Measurements from ENCODE around the gene USP43. TPM values are rescaled to one million over a fixed set of nuclear protein-coding genes. Genes with fewer than 3 reads are reported as not detected.

Gene USP43
- polyA plus RNA-seq, 1 donor (not counting 4 experiments of a cell fraction or from before 2014, with no cell fraction given): 2.2 TPM

- Histone ChIP-seq H3K9me3 (ENCODE audit: control insufficient read depth, low read depth, low read length) (no peaks in the 10 kb centered on the region), H4K20me1 (ENCODE audit: control insufficient read depth, extremely low read depth, insufficient read depth, low read length) (no peaks in the 10 kb centered on the region), H2AFZ (ENCODE audit: control insufficient read depth, low read length) (no peak overlapping the region), H3K27ac (ENCODE audit: control insufficient read depth, insufficient read depth, low read length) (no peak overlapping the region), H3K9ac (ENCODE audit: control insufficient read depth, extremely low read depth, insufficient read depth, low read length) (no peak overlapping the region), H3K9me1 (ENCODE audit: control insufficient read depth, extremely low read depth, insufficient read depth, low read length) (no peaks in the 10 kb centered on the region), H3K4me3 (ENCODE audit: control insufficient read depth in 2 of 3, extremely low read depth in 1 of 3, insufficient read depth in 2 of 3, low read depth in 1 of 3, low read length in 3 of 3) (no peak overlapping the region), H3K36me3 (ENCODE audit: control insufficient read depth in 2 of 2, extremely low read depth in 1 of 2, insufficient read depth in 2 of 2, low read length in 2 of 2) (no peaks in the 10 kb centered on the region), H3K4me1 (ENCODE audit: control insufficient read depth, extremely low read depth, insufficient read depth, low read length) (peaks cover 20% of the 10 kb centered on the region), H3K79me2 (ENCODE audit: control insufficient read depth, insufficient read depth, low read length) (peaks cover 14% of the 10 kb centered on the region), H3K4me2 (ENCODE audit: control insufficient read depth, extremely low read depth, insufficient read depth, low read depth, low read length) (no peak overlapping the region), H3K27me3 (ENCODE audit: control insufficient read depth, extremely low read depth, insufficient read depth, low read length) (no peaks in the 10 kb centered on the region)
- FAIRE-seq (no peak), DNase-seq (ENCODE audit: low read depth, low spot score) (no peak)
- dilution Hi-C loops (cut with MboI; ENCODE audit: extremely low pct_ligation_motif_present, low sequenced_read_pairs): no loop called here
- no peak for TF ChIP-seq CTCF (optimal IDR thresholded peaks at IDR 0.05 in 1 of 3, IDR thresholded peaks at IDR 0.05 in 1 of 3, conservative IDR thresholded peaks at IDR 0.05 in 1 of 3; ENCODE audit: extremely low read depth in 1 of 3, insufficient read depth in 2 of 3, low read length in 3 of 3)
- no peak for TF ChIP-seq EZH2 (IDR thresholded peaks at IDR 0.05; ENCODE audit: low read length)
Measured at GRCh38 chr17:9643611-9644010, 1.7 kb upstream of the USP43 start.

- Histone ChIP-seq H3K9me3 (ENCODE audit: control insufficient read depth, low read depth, low read length) (no peaks in the 10 kb centered on the region), H3K9me1 (ENCODE audit: control insufficient read depth, extremely low read depth, insufficient read depth, low read length) (no peaks in the 10 kb centered on the region), H3K4me3 (ENCODE audit: control insufficient read depth in 2 of 3, extremely low read depth in 1 of 3, insufficient read depth in 2 of 3, low read depth in 1 of 3, low read length in 3 of 3) (peak overlapping the region; percentile 73 to 87 (median 86)), H3K4me1 (ENCODE audit: control insufficient read depth, extremely low read depth, insufficient read depth, low read length) (peaks cover 22% of the 10 kb centered on the region), H3K27ac (ENCODE audit: control insufficient read depth, insufficient read depth, low read length) (peak overlapping the region; percentile 78), H3K4me2 (ENCODE audit: control insufficient read depth, extremely low read depth, insufficient read depth, low read depth, low read length) (peak overlapping the region; percentile 75), H3K79me2 (ENCODE audit: control insufficient read depth, insufficient read depth, low read length) (peaks cover 28% of the 10 kb centered on the region), H3K36me3 (ENCODE audit: control insufficient read depth in 2 of 2, extremely low read depth in 1 of 2, insufficient read depth in 2 of 2, low read length in 2 of 2) (no peaks in the 10 kb centered on the region), H2AFZ (ENCODE audit: control insufficient read depth, low read length) (peak overlapping the region; percentile 45), H4K20me1 (ENCODE audit: control insufficient read depth, extremely low read depth, insufficient read depth, low read length) (no peaks in the 10 kb centered on the region), H3K27me3 (ENCODE audit: control insufficient read depth, extremely low read depth, insufficient read depth, low read length) (no peaks in the 10 kb centered on the region), H3K9ac (ENCODE audit: control insufficient read depth, extremely low read depth, insufficient read depth, low read length) (peak overlapping the region; percentile 84)
- DNase-seq (ENCODE audit: low read depth, low spot score) (no peak), FAIRE-seq (no peak)
- TF ChIP-seq CTCF (optimal IDR thresholded peaks at IDR 0.05 in 1 of 3, IDR thresholded peaks at IDR 0.05 in 1 of 3, conservative IDR thresholded peaks at IDR 0.05 in 1 of 3; ENCODE audit: extremely low read depth in 1 of 3, insufficient read depth in 2 of 3, low read length in 3 of 3) (peak; percentile 14 to 70 (median 36)), EZH2 (IDR thresholded peaks at IDR 0.05; ENCODE audit: low read length) (no peak)
- dilution Hi-C loops (cut with MboI; ENCODE audit: extremely low pct_ligation_motif_present, low sequenced_read_pairs): no loop called here
Measured at GRCh38 chr17:9645851-9646545, 681 bp downstream of the USP43 start.

Measured in keratinocyte (primary cell).